IMR-90 (cell line): ENCODE data around the gene SYNPO2. TPM values are rescaled to one million over a fixed set of nuclear protein-coding genes. Genes with fewer than 3 reads are reported as not detected.

ENCODE experiments used
- ATAC-seq: fragments of 200-7000 bp; cut with Tn5 transposase; 2 replicates; pipeline ENCODE4 v1.9.1; 2020; ENCODE audit warnings: low read depth, mild to moderate bottlenecking, moderate library complexity
- BruUV-seq: library from RNA; stranded (reverse); fragments of 400-500 nt; replicated peaks from 2 replicates; lab custom pipeline; 2021; lab: Mats Ljungman, UMichigan
- CTCF ChIA-PET: fragments of 300-600 bp; formaldehyde crosslinking; extraction: SDS; loops from one replicate; lab custom pipeline; 2021; ENCODE audit warnings: antibody characterized with exemption; lab: Yijun Ruan, JAX
- POLR2A ChIA-PET: fragments of 300-600 bp; sonication (Branson Sonifier 250); formaldehyde crosslinking; loops from one replicate; lab custom pipeline; 2022; ENCODE audit warnings: antibody characterized with exemption; ENCODE audit not compliant: unreplicated experiment; lab: Charles Lee
- DNase-seq: peaks from one replicate; pipeline ENCODE4 v3.0.0; 2013
- H2AFZ ChIP-seq: replicated peaks from 2 replicates; pipeline ENCODE3; 2013; ENCODE audit warnings: low read length, mild to moderate bottlenecking; ENCODE audit not compliant: poor library complexity
- H2AK5ac ChIP-seq: 2 replicates; pipeline ENCODE4 v1.6.1; 2013; ENCODE audit warnings: low read depth, low read length, inconsistent platforms
- H2AK9ac ChIP-seq: replicated peaks from 2 replicates; pipeline ENCODE3; 2013; ENCODE audit warnings: mild to moderate bottlenecking, low read depth, low read length, moderate library complexity; ENCODE audit not compliant: poor library complexity
- H2BK120ac ChIP-seq: 2 replicates; pipeline ENCODE4 v1.6.1; 2013; ENCODE audit warnings: low read depth, low read length, inconsistent platforms
- H2BK15ac ChIP-seq: 3 replicates; pipeline ENCODE4 v1.6.1; 2013; ENCODE audit warnings: low read depth, low read length, inconsistent platforms
- H2BK20ac ChIP-seq: 2 replicates; pipeline ENCODE4 v1.6.1; 2013; ENCODE audit warnings: low read depth, mild to moderate bottlenecking, inconsistent platforms, low read length, moderate library complexity
- H2BK5ac ChIP-seq: 2 replicates; pipeline ENCODE4 v1.6.1; 2013; ENCODE audit warnings: mild to moderate bottlenecking, low read depth, low read length, inconsistent platforms; ENCODE audit not compliant: poor library complexity, severe bottlenecking
- H3K14ac ChIP-seq: replicated peaks from 2 replicates; pipeline ENCODE4 v1.6.1; 2013; ENCODE audit warnings: low read depth, low read length, inconsistent platforms
- H3K18ac ChIP-seq: 2 replicates; pipeline ENCODE4 v1.6.1; 2013; ENCODE audit warnings: low read depth, low read length, control low read depth
- H3K23ac ChIP-seq: 2 replicates; pipeline ENCODE4 v1.6.1; 2013; ENCODE audit warnings: low read depth, low read length, inconsistent platforms
- H3K27ac ChIP-seq: 2 replicates; pipeline ENCODE4 v1.5.1; 2013; ENCODE audit warnings: mild to moderate bottlenecking, control low read depth, low read length; ENCODE audit not compliant: insufficient read depth
- H3K27me3 ChIP-seq: 2 replicates; pipeline ENCODE4 v1.6.1; 2013; ENCODE audit warnings: low read length; ENCODE audit not compliant: control insufficient read depth, insufficient read depth
- H3K36me3 ChIP-seq: 2 replicates; pipeline ENCODE4 v1.6.1; 2013; ENCODE audit warnings: low read length, mixed read lengths; ENCODE audit not compliant: control insufficient read depth, insufficient read depth
- H3K4ac ChIP-seq: 2 replicates; pipeline ENCODE4 v1.6.1; 2013; ENCODE audit warnings: low read depth, low read length, inconsistent platforms
- H3K4me1 ChIP-seq: 2 replicates; pipeline ENCODE4 v1.6.1; 2013; ENCODE audit warnings: low read length, mixed read lengths; ENCODE audit not compliant: control insufficient read depth, insufficient read depth
- H3K4me2 ChIP-seq: 2 replicates; pipeline ENCODE4 v1.6.1; 2013; ENCODE audit warnings: low read depth, mild to moderate bottlenecking, control low read depth, low read length, moderate library complexity
- H3K4me3 ChIP-seq: 2 replicates; pipeline ENCODE4 v1.5.1; 2013; ENCODE audit warnings: low read depth, mild to moderate bottlenecking, control low read depth, low read length, moderate library complexity; ENCODE audit not compliant: insufficient read depth
- H3K56ac ChIP-seq: 2 replicates; pipeline ENCODE4 v1.6.1; 2013; ENCODE audit warnings: low read length, inconsistent platforms; ENCODE audit not compliant: insufficient read depth; ENCODE audit errors: extremely low read depth
- H3K79me1 ChIP-seq, 2 experiments: 2 replicates each; pipeline ENCODE4 v1.6.1; 2013; ENCODE audit warnings: low read length in 2 of 2, inconsistent platforms in 1 of 2, low read depth in 1 of 2
- H3K9ac ChIP-seq: 2 replicates; pipeline ENCODE4 v1.6.1; 2013; ENCODE audit warnings: low read depth, low read length, control low read depth
- H3K9me1 ChIP-seq: 2 replicates; pipeline ENCODE4 v1.6.1; 2013; ENCODE audit warnings: low read length, inconsistent platforms; ENCODE audit not compliant: insufficient read depth
- H3K9me3 ChIP-seq: 2 replicates; pipeline ENCODE4 v1.6.1; 2013; ENCODE audit warnings: low read length; ENCODE audit not compliant: control insufficient read depth, insufficient read depth
- H4K20me1 ChIP-seq: 2 replicates; pipeline ENCODE4 v1.6.1; 2013; ENCODE audit warnings: low read length, inconsistent platforms; ENCODE audit not compliant: insufficient read depth
- H4K5ac ChIP-seq: 2 replicates; pipeline ENCODE4 v1.6.1; 2013; ENCODE audit warnings: mild to moderate bottlenecking, low read depth, low read length, control low read depth
- H4K8ac ChIP-seq, 2 experiments: 2 replicates each; pipeline ENCODE4 v1.6.1; 2013; ENCODE audit warnings: low read depth in 2 of 2, low read length in 2 of 2, control low read depth in 1 of 2, inconsistent platforms in 1 of 2
- H4K91ac ChIP-seq: 2 replicates; pipeline ENCODE4 v1.6.1; 2013; ENCODE audit warnings: low read depth, low read length, inconsistent platforms; ENCODE audit not compliant: insufficient read depth
- BHLHE40 ChIP-seq: fragments of 150-350 bp; IDR thresholded peaks from 2 replicates; pipeline ENCODE4 v1.6.1; 2016; ENCODE audit warnings: mild to moderate bottlenecking, low read depth, low read length
- CEBPB ChIP-seq: IDR thresholded peaks from 2 replicates; pipeline ENCODE4 v1.6.1; 2012; ENCODE audit warnings: low read depth, low read length, improper control_type of control experiment
- CHD1 ChIP-seq: IDR thresholded peaks from 2 replicates; pipeline ENCODE4 v1.6.1; 2012; ENCODE audit warnings: low read depth, low read length, improper control_type of control experiment
- MAFK ChIP-seq: IDR thresholded peaks from 2 replicates; pipeline ENCODE4 v1.6.1; 2012; ENCODE audit warnings: low read depth, low read length, improper control_type of control experiment
- MAZ ChIP-seq: IDR thresholded peaks from 2 replicates; pipeline ENCODE4 v1.6.1; 2012; ENCODE audit warnings: low read depth, mild to moderate bottlenecking, low read length, improper control_type of control experiment, moderate library complexity, borderline replicate concordance
- NFE2L2 ChIP-seq: fragments of 150-350 bp; IDR thresholded peaks from 2 replicates; pipeline ENCODE4 v1.6.1; 2016; ENCODE audit warnings: low read depth, mild to moderate bottlenecking, low read length
- POLR2A ChIP-seq: IDR thresholded peaks from 2 replicates; pipeline ENCODE4 v1.6.1; 2012; ENCODE audit warnings: mild to moderate bottlenecking, low read depth, low read length
- RAD21 ChIP-seq: IDR thresholded peaks from 2 replicates; pipeline ENCODE4 v1.6.1; 2012; ENCODE audit warnings: low read length, improper control_type of control experiment
- RCOR1 ChIP-seq: IDR thresholded peaks from 2 replicates; pipeline ENCODE4 v1.6.1; 2012; ENCODE audit warnings: mild to moderate bottlenecking, low read length, improper control_type of control experiment; ENCODE audit not compliant: insufficient replicate concordance
- RFX5 ChIP-seq: IDR thresholded peaks from 2 replicates; pipeline ENCODE4 v1.8.0; 2012; ENCODE audit warnings: low read depth, mild to moderate bottlenecking, low read length, moderate library complexity
- SMC3 ChIP-seq: fragments of 150-350 bp; IDR thresholded peaks from 2 replicates; pipeline ENCODE4 v1.6.1; 2016; ENCODE audit warnings: low read depth, mild to moderate bottlenecking, antibody characterized with exemption, low read length, moderate library complexity
- WGBS, 2 experiments: methylation state at CpG; one replicate each; pipeline versions ENCODE4 v1.1.5 to v1.1.7; 2013; ENCODE audit warnings: missing lambda C conversion rate in 2 of 2; ENCODE audit not compliant: insufficient read length in 1 of 2; ENCODE audit errors: extremely low coverage in 2 of 2; 5-methylcytosine and 5-hydroxymethylcytosine counted together
- dilution Hi-C: fragments of 300-500 bp; cut with HindIII; formaldehyde crosslinking; loops from one replicate; pipeline ENCODE4 v1.14.3; 2018; ENCODE audit warnings: low sequenced_read_pairs; ENCODE audit not compliant: unreplicated experiment
- in situ Hi-C: fragments of 300-500 bp; cut with MboI; formaldehyde crosslinking; loops from 3 replicates; pipeline ENCODE4 v1.14.3; 2019; ENCODE audit warnings: low sequenced_read_pairs, inconsistent platforms, mixed read lengths
- intact Hi-C: fragments of 100-400 bp; cut with micrococcal nuclease; formaldehyde crosslinking; loops from 2 replicates; pipeline ENCODE4 v1.10.0; 2022
- polyA plus RNA-seq, 3 experiments: library from polyadenylated mRNA; depleted of rRNA; stranded (reverse); fragments of >200 nt; gene quantifications; 2 replicates each; pipeline ENCODE4 v1.2.3, GENCODE V29; 2012; ENCODE audit warnings: low replicate concordance in 1 of 3
- total RNA-seq: library from RNA; depleted of rRNA; stranded (reverse); fragments of >200 nt; gene quantifications from 2 replicates; pipeline ENCODE4 v1.2.3, GENCODE V29; 2012
- TF ChIP-seq, protein P1 (sequence below): conservative IDR thresholded peaks from 2 replicates; pipeline ENCODE4 v1.5.1; 2012; ENCODE audit warnings: mild to moderate bottlenecking, low read depth, low read length, improper control_type of control experiment
- TF ChIP-seq, protein P2 (sequence below): fragments of 150-350 bp; IDR thresholded peaks from 2 replicates; pipeline ENCODE4 v1.6.1; 2016; ENCODE audit warnings: low read depth, mild to moderate bottlenecking, low read length, moderate library complexity, borderline replicate concordance
- TF ChIP-seq, protein P3 (sequence below): fragments of 150-350 bp; IDR thresholded peaks from 2 replicates; pipeline ENCODE4 v1.6.1; 2017; ENCODE audit warnings: mild to moderate bottlenecking, antibody characterized with exemption, low read length, low read depth

The SYNPO2 gene
- total and polyA plus RNA-seq, 2 of the 4 experiments (the other 2 are of a cell fraction) = 0.99 to 1.8 TPM

DNA sequence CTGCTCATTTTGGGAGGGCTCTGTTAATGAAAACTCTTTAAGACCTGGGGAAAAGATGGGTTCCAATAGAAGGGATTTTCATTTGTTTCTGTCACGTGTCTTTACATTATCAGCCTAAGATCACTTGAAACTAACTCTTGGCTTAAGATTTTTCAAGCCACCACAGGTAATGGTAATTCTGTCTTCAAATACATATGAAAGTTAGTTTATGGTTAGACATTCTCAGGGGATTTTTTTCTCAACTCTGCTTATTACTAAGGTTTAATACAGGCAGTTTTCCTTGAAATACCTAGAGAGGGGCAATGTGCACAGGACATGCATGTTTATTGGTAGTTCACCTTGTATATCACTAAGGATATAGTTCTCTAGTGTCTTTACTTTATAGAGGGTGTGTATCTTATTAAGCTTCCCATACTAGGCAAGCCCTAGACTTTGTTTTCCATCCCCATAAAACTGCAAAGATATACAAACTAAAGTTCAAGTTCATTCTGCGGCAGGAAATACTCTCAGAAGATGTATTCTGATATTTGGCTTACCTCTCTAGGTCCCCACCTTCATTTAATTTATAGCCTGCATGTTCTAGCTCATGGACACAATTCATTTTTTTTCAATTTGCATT lies 208.7 kb downstream of the SYNPO2 start:
- Histone ChIP-seq H4K91ac (no peak overlapping the region), H3K4me1 (peaks cover 6% of the 10 kb centered on the region; the same call in 1 of the 2 replicates), H2AK9ac (no peak overlapping the region), H2BK15ac (no peak overlapping the region), H3K27ac (no peak overlapping the region), H3K9me1 (0 out of 2 replicates have a peak, but pooled peaks cover 2% of the 10 kb centered on the region), H3K4me2 (no peak overlapping the region), H4K5ac (no peak overlapping the region), H3K23ac (no peak overlapping the region), H3K4me3 (no peak overlapping the region), H2BK120ac (no peak overlapping the region), H4K20me1 (no peaks in the 10 kb centered on the region), H3K9ac (no peak overlapping the region), H2AFZ (no peak overlapping the region), H2BK20ac (no peak overlapping the region), H3K56ac (no peak overlapping the region), H3K4ac (no peak overlapping the region), H4K8ac (no peak overlapping the region), H3K9me3 (no peaks in the 10 kb centered on the region), H2BK5ac (no peak overlapping the region), H2AK5ac (no peak overlapping the region), H3K18ac (no peak overlapping the region), H3K27me3 (no peaks in the 10 kb centered on the region), H3K36me3 (no peaks in the 10 kb centered on the region), H3K79me1 (no peaks in the 10 kb centered on the region), H3K14ac (no peak overlapping the region)
- intact Hi-C loops = no loop called here
- in situ Hi-C loops = no loop called here
- POLR2A ChIA-PET = no interaction called here
- CTCF ChIA-PET = no interaction called here
- dilution Hi-C loops = no loop called here
- ATAC-seq (no peak), DNase-seq (no peak)
- BruUV-seq = no TSS peak
- WGBS, 2 experiments = no CpG with 5 or more reads among the region's 2 CpGs
- TF ChIP-seq RCOR1 (no peak), SMC3 (no peak), RAD21 (no peak), MAZ (no peak), POLR2A (no peak), BHLHE40 (no peak), MAFK (no peak), CHD1 (no peak), RFX5 (no peak), CEBPB (no peak), NFE2L2 (no peak)
- TF ChIP-seq, protein P1, sequence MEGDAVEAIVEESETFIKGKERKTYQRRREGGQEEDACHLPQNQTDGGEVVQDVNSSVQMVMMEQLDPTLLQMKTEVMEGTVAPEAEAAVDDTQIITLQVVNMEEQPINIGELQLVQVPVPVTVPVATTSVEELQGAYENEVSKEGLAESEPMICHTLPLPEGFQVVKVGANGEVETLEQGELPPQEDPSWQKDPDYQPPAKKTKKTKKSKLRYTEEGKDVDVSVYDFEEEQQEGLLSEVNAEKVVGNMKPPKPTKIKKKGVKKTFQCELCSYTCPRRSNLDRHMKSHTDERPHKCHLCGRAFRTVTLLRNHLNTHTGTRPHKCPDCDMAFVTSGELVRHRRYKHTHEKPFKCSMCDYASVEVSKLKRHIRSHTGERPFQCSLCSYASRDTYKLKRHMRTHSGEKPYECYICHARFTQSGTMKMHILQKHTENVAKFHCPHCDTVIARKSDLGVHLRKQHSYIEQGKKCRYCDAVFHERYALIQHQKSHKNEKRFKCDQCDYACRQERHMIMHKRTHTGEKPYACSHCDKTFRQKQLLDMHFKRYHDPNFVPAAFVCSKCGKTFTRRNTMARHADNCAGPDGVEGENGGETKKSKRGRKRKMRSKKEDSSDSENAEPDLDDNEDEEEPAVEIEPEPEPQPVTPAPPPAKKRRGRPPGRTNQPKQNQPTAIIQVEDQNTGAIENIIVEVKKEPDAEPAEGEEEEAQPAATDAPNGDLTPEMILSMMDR = no peak
- TF ChIP-seq, protein P2, sequence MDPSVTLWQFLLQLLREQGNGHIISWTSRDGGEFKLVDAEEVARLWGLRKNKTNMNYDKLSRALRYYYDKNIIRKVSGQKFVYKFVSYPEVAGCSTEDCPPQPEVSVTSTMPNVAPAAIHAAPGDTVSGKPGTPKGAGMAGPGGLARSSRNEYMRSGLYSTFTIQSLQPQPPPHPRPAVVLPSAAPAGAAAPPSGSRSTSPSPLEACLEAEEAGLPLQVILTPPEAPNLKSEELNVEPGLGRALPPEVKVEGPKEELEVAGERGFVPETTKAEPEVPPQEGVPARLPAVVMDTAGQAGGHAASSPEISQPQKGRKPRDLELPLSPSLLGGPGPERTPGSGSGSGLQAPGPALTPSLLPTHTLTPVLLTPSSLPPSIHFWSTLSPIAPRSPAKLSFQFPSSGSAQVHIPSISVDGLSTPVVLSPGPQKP = no peak
- TF ChIP-seq, protein P3, sequence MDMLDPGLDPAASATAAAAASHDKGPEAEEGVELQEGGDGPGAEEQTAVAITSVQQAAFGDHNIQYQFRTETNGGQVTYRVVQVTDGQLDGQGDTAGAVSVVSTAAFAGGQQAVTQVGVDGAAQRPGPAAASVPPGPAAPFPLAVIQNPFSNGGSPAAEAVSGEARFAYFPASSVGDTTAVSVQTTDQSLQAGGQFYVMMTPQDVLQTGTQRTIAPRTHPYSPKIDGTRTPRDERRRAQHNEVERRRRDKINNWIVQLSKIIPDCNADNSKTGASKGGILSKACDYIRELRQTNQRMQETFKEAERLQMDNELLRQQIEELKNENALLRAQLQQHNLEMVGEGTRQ = no peak
